CD8-positive, alpha-beta memory T cell (primary cell): ENCODE data around the gene DCLK1. TPM values are rescaled to one million over a fixed set of nuclear protein-coding genes. Genes with fewer than 3 reads are reported as not detected.

ENCODE experiments used
- CTCF ChIA-PET: fragments of 350-600 bp; sonication (Branson Sonifier 250); formaldehyde crosslinking; loops from one replicate; lab custom pipeline; 2021; ENCODE audit warnings: antibody characterized with exemption; lab: Charles Lee
- POLR2A ChIA-PET: fragments of 350-600 bp; sonication (Branson Sonifier 250); formaldehyde crosslinking; loops from one replicate; lab custom pipeline; 2021; ENCODE audit warnings: antibody characterized with exemption; lab: Charles Lee
- DNase-seq, 5 donors: peaks; one replicate each; pipeline versions ENCODE4 v3.0.0 to v3.0.0-alpha.2; 2020 to 2022; ENCODE audit warnings: mixed read lengths in 1 of 5
- H3K27ac ChIP-seq: one replicate; pipeline ENCODE4 v1.7.0; 2013; ENCODE audit warnings: low read depth, mild to moderate bottlenecking, low read length, moderate library complexity
- H3K27me3 ChIP-seq: 2 replicates; pipeline ENCODE4 v1.7.0; 2013; ENCODE audit warnings: low read length, mild to moderate bottlenecking; ENCODE audit not compliant: insufficient read depth, poor library complexity, severe bottlenecking
- H3K36me3 ChIP-seq: 2 replicates; pipeline ENCODE4 v1.7.0; 2013; ENCODE audit warnings: mild to moderate bottlenecking, low read length, moderate library complexity; ENCODE audit not compliant: insufficient read depth
- H3K4me1 ChIP-seq: 2 replicates; pipeline ENCODE4 v1.7.0; 2013; ENCODE audit warnings: mild to moderate bottlenecking, low read length, moderate library complexity; ENCODE audit not compliant: insufficient read depth
- H3K4me3 ChIP-seq: 2 replicates; pipeline ENCODE4 v1.7.0; 2013; ENCODE audit warnings: mild to moderate bottlenecking, low read length
- H3K9me3 ChIP-seq: 2 replicates; pipeline ENCODE4 v1.7.0; 2013; ENCODE audit warnings: mild to moderate bottlenecking, low read length
- H3K27ac Mint-ChIP-seq, 8 donors: one replicate each; pipeline ENCODE4 v1.8.0; 2020 to 2021; ENCODE audit warnings: mixed read lengths in 8 of 8, mild to moderate bottlenecking in 6 of 8, inconsistent platforms in 3 of 8, moderate library complexity in 3 of 8
- H3K27me3 Mint-ChIP-seq, 2 donors: one replicate each; pipeline ENCODE4 v1.8.0; 2020 to 2021; ENCODE audit warnings: mixed read lengths in 2 of 2, mild to moderate bottlenecking in 1 of 2, moderate library complexity in 1 of 2
- H3K36me3 Mint-ChIP-seq, 3 donors: one replicate each; pipeline ENCODE4 v1.8.0; 2020 to 2021; ENCODE audit warnings: mixed read lengths in 3 of 3, inconsistent platforms in 1 of 3, mild to moderate bottlenecking in 1 of 3
- H3K4me1 Mint-ChIP-seq, 3 donors: one replicate each; pipeline ENCODE4 v1.8.0; 2020 to 2021; ENCODE audit warnings: mixed read lengths in 3 of 3, inconsistent platforms in 1 of 3, mild to moderate bottlenecking in 1 of 3
- H3K4me3 Mint-ChIP-seq, 7 donors: one replicate each; pipeline ENCODE4 v1.8.0; 2020 to 2021; ENCODE audit warnings: mixed read lengths in 7 of 7, mild to moderate bottlenecking in 6 of 7, moderate library complexity in 4 of 7, inconsistent platforms in 2 of 7
- H3K9me3 Mint-ChIP-seq, 5 donors: one replicate each; pipeline ENCODE4 v1.8.0; 2020 to 2022; ENCODE audit warnings: mixed read lengths in 5 of 5, mild to moderate bottlenecking in 3 of 5, moderate library complexity in 2 of 5, inconsistent platforms in 1 of 5
- polyA plus RNA-seq: library from polyadenylated mRNA; unstranded; fragments of 300-500 nt; fragmentation: Illumina TruSeq; gene quantifications from one replicate; pipeline ENCODE4 v1.2.3, GENCODE V29; 2021
- total RNA-seq, 2 experiments: library from RNA; stranded (reverse); gene quantifications; one replicate each; pipeline ENCODE4 v1.2.3, GENCODE V29; 2021

The DCLK1 gene
- total and polyA plus RNA-seq, 3 experiments from 2014 or later: not detected

DNA sequence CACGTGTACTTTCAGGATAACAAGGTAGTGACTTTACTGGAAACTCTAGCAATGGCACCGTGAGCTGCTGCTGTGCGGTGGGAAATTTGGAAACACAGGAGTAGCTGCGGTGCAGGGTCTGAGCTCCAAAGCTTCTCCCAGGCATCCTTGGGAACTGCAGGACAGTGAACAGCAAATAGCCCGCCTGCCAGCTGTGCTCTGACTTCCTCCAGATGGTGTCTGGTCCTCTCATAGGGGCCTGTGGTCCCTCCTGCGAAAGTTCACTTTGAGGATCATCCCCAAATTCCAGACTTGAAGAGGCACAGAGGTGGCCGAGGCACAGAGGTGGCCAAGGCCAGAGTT is 367.4 kb downstream of the DCLK1 start:
- peaks cover 4% of the 10 kb centered on the region for H3K27me3 ChIP-seq
- POLR2A ChIA-PET: no interaction called here

DNA sequence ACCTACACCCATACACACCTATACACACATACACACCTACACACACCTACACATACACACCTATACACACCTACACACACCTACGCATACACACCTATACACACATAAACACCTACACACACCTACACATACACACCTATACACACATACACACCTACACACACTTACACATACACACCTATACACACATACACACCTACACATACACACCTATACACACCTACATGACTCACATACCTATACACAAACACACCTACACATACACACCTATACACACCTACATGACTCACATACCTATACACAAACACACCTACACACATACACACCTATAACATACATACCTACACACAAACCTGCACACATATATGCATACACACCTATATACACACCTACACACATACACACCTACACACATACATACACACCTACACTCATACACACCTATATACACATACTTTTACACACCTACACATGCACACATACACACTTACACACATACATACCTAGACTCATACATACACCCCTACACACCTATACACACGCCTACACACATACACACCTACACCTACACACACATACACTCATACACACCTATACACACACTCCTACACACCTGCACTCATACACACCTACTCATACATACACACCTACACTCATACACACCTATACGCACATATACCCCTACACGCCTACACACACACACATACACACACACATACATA is 368.0 kb downstream of the DCLK1 start:
- CTCF ChIA-PET: no interaction called here
- no peak overlapping the region for H3K4me3 ChIP-seq
- H3K36me3 ChIP-seq: no peaks in the 10 kb centered on the region
- POLR2A ChIA-PET: no interaction called here
- no peaks in the 10 kb centered on the region for H3K4me1 Mint-ChIP-seq
- H3K9me3 ChIP-seq: no peaks in the 10 kb centered on the region
- DNase-seq: no peak
- H3K27me3 Mint-ChIP-seq: no peaks in the 10 kb centered on the region
- peaks cover 0 to 11% (median 5%) of the 10 kb centered on the region in 5 donors for H3K9me3 Mint-ChIP-seq
- H3K27ac ChIP-seq: no peak overlapping the region
- no peaks in the 10 kb centered on the region for H3K36me3 Mint-ChIP-seq
- H3K4me3 Mint-ChIP-seq: no peak overlapping the region
- no peaks in the 10 kb centered on the region for H3K4me1 ChIP-seq
- H3K27me3 ChIP-seq: no peaks in the 10 kb centered on the region
- H3K27ac Mint-ChIP-seq: no peak overlapping the region

More for the DNA sequence above, 367.4 kb downstream of the DCLK1 start:
- no peaks in the 10 kb centered on the region for H3K4me1 ChIP-seq
- Mint-ChIP-seq H3K27me3 (no peaks in the 10 kb centered on the region), H3K27ac (no peak overlapping the region), H3K36me3 (no peaks in the 10 kb centered on the region), H3K4me1 (no peaks in the 10 kb centered on the region), H3K4me3 (no peak overlapping the region), H3K9me3 (peaks cover 0 to 11% (median 5%) of the 10 kb centered on the region in 5 donors)
- no peaks in the 10 kb centered on the region for H3K36me3 ChIP-seq
- CTCF ChIA-PET: no interaction called here
- no peak for DNase-seq
- no peak overlapping the region for H3K27ac ChIP-seq
- no peaks in the 10 kb centered on the region for H3K9me3 ChIP-seq
- H3K4me3 ChIP-seq: no peak overlapping the region

DNA sequence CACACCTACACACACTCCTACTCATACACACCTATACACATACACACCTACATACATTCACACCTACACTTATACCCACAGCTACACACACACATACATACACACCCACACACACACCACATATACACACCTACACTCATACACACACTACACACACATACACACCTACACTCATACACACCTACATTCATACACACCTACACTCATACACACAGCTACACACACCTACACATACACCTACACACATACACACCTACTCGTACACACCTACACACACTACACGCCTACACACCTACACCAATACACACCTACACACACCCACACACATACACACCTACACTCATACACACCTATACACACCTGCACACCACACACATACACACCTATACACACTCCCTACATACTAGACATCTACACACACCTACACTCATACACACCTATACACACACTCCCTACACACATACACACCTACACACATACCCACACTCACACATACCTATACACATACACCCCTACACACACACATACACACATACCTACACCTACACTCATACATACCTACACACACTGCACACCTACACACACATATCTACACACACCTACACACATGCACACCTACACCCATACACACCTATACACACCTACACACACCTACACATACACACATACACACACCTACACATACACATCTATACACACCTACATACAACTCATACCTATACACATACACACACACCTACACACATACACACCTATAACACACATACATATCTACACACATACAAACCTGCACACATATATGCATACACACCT is 369.5 kb downstream of the DCLK1 start:
- no peaks in the 10 kb centered on the region for H3K4me1 ChIP-seq
- POLR2A ChIA-PET: no interaction called here
- no peaks in the 10 kb centered on the region for H3K27me3 ChIP-seq
- Mint-ChIP-seq H3K27ac (no peak overlapping the region), H3K36me3 (no peaks in the 10 kb centered on the region), H3K27me3 (no peaks in the 10 kb centered on the region), H3K9me3 (peaks cover 4 to 10% (median 5%) of the 10 kb centered on the region in 5 donors), H3K4me1 (no peaks in the 10 kb centered on the region), H3K4me3 (no peak overlapping the region)
- CTCF ChIA-PET: no interaction called here
- no peaks in the 10 kb centered on the region for H3K36me3 ChIP-seq
- no peaks in the 10 kb centered on the region for H3K9me3 ChIP-seq
- H3K27ac ChIP-seq: no peak overlapping the region
- no peak overlapping the region for H3K4me3 ChIP-seq
- DNase-seq: no peak

DNA sequence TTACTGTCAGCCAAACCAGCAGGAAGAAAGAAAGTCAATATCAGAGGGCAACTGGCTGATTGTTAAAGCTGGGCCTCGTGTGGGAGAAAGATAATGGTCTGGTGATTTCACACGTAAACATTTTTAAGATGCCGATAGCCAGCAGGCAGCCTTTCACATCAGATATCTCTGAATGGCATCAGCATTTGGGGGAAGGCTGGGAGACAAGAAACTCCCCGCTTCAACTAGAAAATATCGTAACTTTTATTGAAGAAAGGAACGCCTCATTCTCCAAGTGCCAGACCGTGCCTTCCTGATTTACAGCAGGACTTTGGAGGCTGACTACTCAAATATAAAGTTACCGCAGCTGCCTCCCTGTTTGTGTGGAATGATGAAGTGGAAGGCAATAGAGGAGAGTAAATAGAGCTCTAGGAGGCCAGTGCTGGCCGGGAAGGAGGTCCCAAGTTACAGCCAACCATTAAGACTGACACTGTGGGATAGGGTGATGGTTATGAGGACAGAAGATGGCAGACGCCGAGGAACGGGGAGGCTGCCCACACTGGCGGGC is 370.4 kb downstream of the DCLK1 start:
- H3K27me3 ChIP-seq: no peaks in the 10 kb centered on the region
- ChIA-PET POLR2A (no interaction called here), CTCF (no interaction called here)
- no peak overlapping the region for H3K27ac Mint-ChIP-seq
- no peaks in the 10 kb centered on the region for H3K4me1 ChIP-seq
- peaks cover 4 to 8% (median 6%) of the 10 kb centered on the region in 5 donors for H3K9me3 Mint-ChIP-seq
- no peak overlapping the region for H3K4me3 ChIP-seq
- H3K9me3 ChIP-seq: no peaks in the 10 kb centered on the region
- no peaks in the 10 kb centered on the region for H3K36me3 Mint-ChIP-seq
- H3K4me3 Mint-ChIP-seq: no peak overlapping the region
- no peaks in the 10 kb centered on the region for H3K36me3 ChIP-seq
- H3K27me3 Mint-ChIP-seq: no peaks in the 10 kb centered on the region
- DNase-seq: no peak
- no peak overlapping the region for H3K27ac ChIP-seq
- H3K4me1 Mint-ChIP-seq: no peaks in the 10 kb centered on the region

DNA sequence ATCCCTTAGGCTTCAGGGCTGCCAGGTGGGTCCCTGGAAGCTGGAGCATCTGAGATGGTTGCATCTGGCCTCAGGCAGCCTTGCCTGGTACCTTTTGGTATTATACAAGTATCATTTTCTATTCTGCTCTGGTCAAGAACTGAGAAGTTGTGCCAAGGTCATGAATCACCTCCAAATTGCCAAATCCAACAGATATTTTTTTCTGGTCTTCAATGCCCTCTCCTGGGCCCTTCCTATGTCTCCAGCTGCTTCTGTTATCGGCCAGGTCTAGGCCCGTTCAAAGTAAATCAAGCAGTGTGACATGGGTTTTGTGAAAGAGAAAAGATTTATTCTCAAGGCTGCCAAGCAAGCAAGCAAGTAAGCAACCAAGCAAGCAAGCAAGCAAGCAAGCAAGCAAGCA is 383.6 kb downstream of the DCLK1 start:
- Histone ChIP-seq H3K9me3 (no peaks in the 10 kb centered on the region), H3K4me3 (no peak overlapping the region), H3K27me3 (no peaks in the 10 kb centered on the region), H3K36me3 (no peaks in the 10 kb centered on the region), H3K27ac (no peak overlapping the region), H3K4me1 (no peaks in the 10 kb centered on the region)
- H3K36me3 Mint-ChIP-seq: no peaks in the 10 kb centered on the region
- ChIA-PET CTCF (no interaction called here), POLR2A (no interaction called here)
- no peak overlapping the region for H3K27ac Mint-ChIP-seq
- no peak for DNase-seq
- H3K4me1 Mint-ChIP-seq: no peaks in the 10 kb centered on the region
- H3K27me3 Mint-ChIP-seq: no peaks in the 10 kb centered on the region
- no peak overlapping the region for H3K4me3 Mint-ChIP-seq
- peaks cover 3 to 21% (median 8%) of the 10 kb centered on the region in 5 donors for H3K9me3 Mint-ChIP-seq

DNA sequence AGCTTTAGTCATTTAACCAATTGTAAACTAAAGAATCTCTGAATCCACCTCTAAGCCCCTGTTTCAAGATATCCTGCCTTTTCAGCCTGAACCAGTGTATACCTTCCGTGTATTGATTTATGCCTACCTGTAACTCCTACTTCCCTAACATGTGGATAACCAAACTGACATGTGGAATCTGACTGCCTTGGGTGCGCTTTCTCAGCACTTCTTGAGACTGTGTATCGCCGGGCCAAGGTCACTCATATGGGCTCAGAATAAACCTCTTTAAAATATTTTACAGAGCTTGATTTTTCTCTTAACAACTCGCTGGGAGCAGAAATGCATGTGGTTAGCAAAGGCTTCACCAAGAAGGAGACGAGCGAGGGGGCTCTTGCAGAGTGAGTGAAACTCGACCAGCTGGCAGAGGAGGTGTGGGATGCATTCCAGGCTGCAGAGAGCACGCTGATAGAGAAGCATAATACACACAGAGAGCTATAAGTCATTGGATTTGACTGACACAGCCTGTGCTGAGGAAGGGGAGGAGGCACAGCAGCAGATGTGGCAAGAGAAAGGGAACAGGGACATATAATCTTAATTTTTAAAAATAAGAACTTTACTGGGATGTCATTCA is 386.5 kb downstream of the DCLK1 start:
- Histone ChIP-seq H3K36me3 (no peaks in the 10 kb centered on the region), H3K4me3 (no peak overlapping the region), H3K27ac (no peak overlapping the region), H3K4me1 (no peaks in the 10 kb centered on the region), H3K27me3 (no peaks in the 10 kb centered on the region), H3K9me3 (no peaks in the 10 kb centered on the region)
- Mint-ChIP-seq H3K9me3 (peaks cover 2 to 18% (median 8%) of the 10 kb centered on the region in 5 donors), H3K4me1 (no peaks in the 10 kb centered on the region), H3K27ac (no peak overlapping the region), H3K4me3 (no peak overlapping the region), H3K36me3 (no peaks in the 10 kb centered on the region), H3K27me3 (no peaks in the 10 kb centered on the region)
- DNase-seq: no peak
- ChIA-PET POLR2A (no interaction called here), CTCF (no interaction called here)

DNA sequence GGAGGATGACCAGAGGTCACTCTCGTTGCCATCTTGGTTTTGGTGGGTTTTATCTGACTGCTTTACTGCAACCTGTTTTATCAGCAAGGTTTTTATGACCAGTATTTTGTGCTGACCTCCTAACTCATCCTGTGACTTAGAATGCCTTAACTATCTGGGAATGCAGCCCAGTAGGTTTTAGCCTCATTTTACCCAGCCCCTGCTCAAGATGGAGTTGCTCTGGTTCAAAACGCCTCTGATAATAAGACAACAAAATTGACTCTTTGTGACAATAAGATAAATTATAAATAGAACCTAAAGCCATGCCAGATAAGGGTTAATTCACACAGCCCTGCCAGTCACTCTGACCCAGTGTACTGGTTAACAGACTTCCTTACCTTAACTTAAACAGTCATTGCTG is 387.0 kb downstream of the DCLK1 start:
- Histone ChIP-seq H3K36me3 (no peaks in the 10 kb centered on the region), H3K9me3 (no peaks in the 10 kb centered on the region), H3K27ac (no peak overlapping the region), H3K4me3 (no peak overlapping the region), H3K27me3 (no peaks in the 10 kb centered on the region), H3K4me1 (no peaks in the 10 kb centered on the region)
- no peaks in the 10 kb centered on the region for H3K4me1 Mint-ChIP-seq
- H3K9me3 Mint-ChIP-seq: peaks cover 2 to 18% (median 5%) of the 10 kb centered on the region in 5 donors
- no peak for DNase-seq
- ChIA-PET POLR2A (no interaction called here), CTCF (no interaction called here)
- no peak overlapping the region for H3K27ac Mint-ChIP-seq
- no peak overlapping the region for H3K4me3 Mint-ChIP-seq
- no peaks in the 10 kb centered on the region for H3K27me3 Mint-ChIP-seq
- H3K36me3 Mint-ChIP-seq: no peaks in the 10 kb centered on the region

GRCh38 chr13:35743165-35743564 is 388.0 kb downstream of the DCLK1 start:
- no peaks in the 10 kb centered on the region for H3K4me1 Mint-ChIP-seq
- H3K4me3 Mint-ChIP-seq: no peak overlapping the region
- Histone ChIP-seq H3K9me3 (no peaks in the 10 kb centered on the region), H3K4me3 (no peak overlapping the region), H3K4me1 (no peaks in the 10 kb centered on the region), H3K36me3 (no peaks in the 10 kb centered on the region), H3K27ac (no peak overlapping the region), H3K27me3 (no peaks in the 10 kb centered on the region)
- DNase-seq: no peak
- no peaks in the 10 kb centered on the region for H3K27me3 Mint-ChIP-seq
- ChIA-PET POLR2A (no interaction called here), CTCF (no interaction called here)
- H3K36me3 Mint-ChIP-seq: no peaks in the 10 kb centered on the region
- H3K9me3 Mint-ChIP-seq: peaks cover 0 to 18% (median 8%) of the 10 kb centered on the region in 5 donors
- no peak overlapping the region for H3K27ac Mint-ChIP-seq
